CD4-positive, alpha-beta T cell treated with Interleukin-4 for 4 hours (primary cell): Measurements from ENCODE around the gene APC2.
"Not testable (repeated sequence)": the region's sequence is repeated elsewhere in the genome, so short reads cannot be mapped to it uniquely, and the experiment has no call there.

ENCODE experiments used
- DNase-seq: peaks from one replicate; pipeline ENCODE4 v3.0.0-alpha.2; 2020

APC2 gene

GRCh38 chr19:1514295-1514661, 64.4 kb downstream of the APC2 start:
- no peak for DNase-seq

- DNase-seq: no peak
These were observed 65.2 kb downstream of the APC2 start for GRCh38 chr19:1514986-1515721.

GRCh38 chr19:1516395-1516753, 66.5 kb downstream of the APC2 start:
- no peak for DNase-seq

GRCh38 chr19:1518471-1518870, 68.5 kb downstream of the APC2 start:
- DNase-seq: no peak

- not testable (repeated sequence) for DNase-seq
These were observed 69.9 kb downstream of the APC2 start for GRCh38 chr19:1519802-1520201.

GRCh38 chr19:1520203-1520780, 70.4 kb downstream of the APC2 start:
- no peak for DNase-seq

- no peak for DNase-seq
These were observed 71.7 kb downstream of the APC2 start for GRCh38 chr19:1521636-1522035.

GRCh38 chr19:1522061-1522460, 72.1 kb downstream of the APC2 start:
- DNase-seq: no peak

GRCh38 chr19:1522838-1523237, 72.9 kb downstream of the APC2 start:
- no peak for DNase-seq
